H1 (cell line): ENCODE measurements around the gene RPLP2. TPM values are rescaled to one million over a fixed set of nuclear protein-coding genes. Genes with fewer than 3 reads are reported as not detected.

ENCODE experiments used
- CTCF ChIA-PET: fragments of 300-600 bp; sonication (Branson Sonifier 250); formaldehyde crosslinking; loops from one replicate; lab custom pipeline; 2021; ENCODE audit not compliant: partially characterized antibody; lab: Charles Lee
- POLR2A ChIA-PET: fragments of 300-600 bp; sonication (Branson Sonifier 250); formaldehyde crosslinking; loops from one replicate; lab custom pipeline; 2021; ENCODE audit warnings: inconsistent platforms; ENCODE audit not compliant: partially characterized antibody; lab: Charles Lee
- DNase-seq, 2 experiments: peaks; one replicate each; pipeline versions ENCODE4 v3.0.0 to v3.0.0-alpha.2; 2010 to 2022; ENCODE audit warnings: low spot score in 2 of 2, low read depth in 1 of 2, mixed read lengths in 1 of 2
- FAIRE-seq: peaks from 2 replicates; lab custom pipeline; 2011; peaks lifted over from hg19 to GRCh38; lab: Jason Lieb, UNC
- H2AFZ ChIP-seq: 2 replicates; pipeline ENCODE4 v1.8.1; 2012; ENCODE audit warnings: low read length, inconsistent platforms
- H2AK5ac ChIP-seq: 2 replicates; pipeline ENCODE4 v1.6.1; 2013; ENCODE audit warnings: low read depth, low read length
- H2BK120ac ChIP-seq: replicated peaks from 2 replicates; pipeline ENCODE3; 2013; ENCODE audit warnings: low read depth, low read length, inconsistent platforms
- H2BK12ac ChIP-seq: 2 replicates; pipeline ENCODE4 v1.6.1; 2013; ENCODE audit warnings: low read depth, low read length
- H2BK15ac ChIP-seq: 2 replicates; pipeline ENCODE4 v1.6.1; 2013; ENCODE audit warnings: low read length
- H2BK20ac ChIP-seq: 2 replicates; pipeline ENCODE4 v1.6.1; 2013; ENCODE audit warnings: low read length
- H2BK5ac ChIP-seq: 2 replicates; pipeline ENCODE4 v1.6.1; 2013; ENCODE audit warnings: low read depth, low read length
- H3K14ac ChIP-seq: 2 replicates; pipeline ENCODE4 v1.6.1; 2013; ENCODE audit warnings: inconsistent platforms; ENCODE audit not compliant: insufficient read length
- H3K18ac ChIP-seq: 2 replicates; pipeline ENCODE4 v1.6.1; 2013; ENCODE audit warnings: low read length; ENCODE audit errors: extremely low read depth
- H3K23ac ChIP-seq: 2 replicates; pipeline ENCODE4 v1.6.1; 2013; ENCODE audit warnings: inconsistent platforms; ENCODE audit not compliant: insufficient read length
- H3K23me2 ChIP-seq: 2 replicates; pipeline ENCODE4 v1.6.1; 2013; ENCODE audit warnings: low read depth, low read length
- H3K27ac ChIP-seq: 2 replicates; pipeline ENCODE4 v1.6.1; 2011; ENCODE audit warnings: low read depth, low read length, inconsistent platforms
- H3K27me3 ChIP-seq, 4 experiments: replicated peaks in 1 of 4; 1 replicate in 1 of 4; 2 replicates in 3 of 4; pipeline versions ENCODE4 v1.6.1 to v1.8.1; 2011 to 2013; ENCODE audit warnings: low read length in 3 of 4, mild to moderate bottlenecking in 3 of 4, inconsistent platforms in 2 of 4, mixed read lengths in 2 of 4, moderate library complexity in 1 of 4; ENCODE audit not compliant: control insufficient read depth in 3 of 4, insufficient read depth in 3 of 4; ENCODE audit errors: extremely low read depth in 1 of 4
- H3K36me3 ChIP-seq, 4 experiments: 2 replicates each; pipeline versions ENCODE4 v1.6.1 to v1.8.1; 2011 to 2013; ENCODE audit warnings: mild to moderate bottlenecking in 4 of 4, low read length in 3 of 4, moderate library complexity in 2 of 4, control low read depth in 1 of 4, inconsistent platforms in 1 of 4; ENCODE audit not compliant: insufficient read depth in 4 of 4, control insufficient read depth in 2 of 4
- H3K4ac ChIP-seq: replicated peaks from 2 replicates; pipeline ENCODE3; 2013; ENCODE audit warnings: low read length, low read depth, mixed read lengths, inconsistent platforms; ENCODE audit not compliant: insufficient read length
- H3K4me1 ChIP-seq, 4 experiments: replicated peaks in 1 of 4; 1 replicate in 1 of 4; 2 replicates in 3 of 4; pipeline versions ENCODE4 v1.6.1 to v1.8.1; 2011 to 2013; ENCODE audit warnings: low read length in 3 of 4, inconsistent platforms in 2 of 4, mixed read lengths in 1 of 4; ENCODE audit not compliant: insufficient read depth in 4 of 4, control insufficient read depth in 3 of 4
- H3K4me2 ChIP-seq, 2 experiments: 2 replicates each; pipeline versions ENCODE4 v1.6.1 to v1.8.1; 2011 to 2013; ENCODE audit warnings: low read depth in 2 of 2, low read length in 2 of 2, control low read depth in 1 of 2, inconsistent platforms in 1 of 2, mild to moderate bottlenecking in 1 of 2; ENCODE audit not compliant: insufficient read depth in 1 of 2
- H3K4me3 ChIP-seq, 4 experiments: fragments of 200-600, 300-600 bp in 1 of 4; sonication (generic), shearing (Covaris generic), sonication (Bioruptor Twin) in 1 of 4; 2 replicates each; pipeline versions ENCODE4 v1.5.1 to v1.8.1; 2011 to 2016; ENCODE audit warnings: low read length in 4 of 4, low read depth in 3 of 4, control low read depth in 2 of 4, inconsistent platforms in 2 of 4, mild to moderate bottlenecking in 2 of 4, mixed read lengths in 1 of 4, moderate library complexity in 1 of 4; ENCODE audit not compliant: insufficient read depth in 2 of 4; ENCODE audit errors: extremely low read depth in 1 of 4
- H3K56ac ChIP-seq: replicated peaks from 2 replicates; pipeline ENCODE3; 2013; ENCODE audit warnings: low read depth, mild to moderate bottlenecking, mixed read lengths, low read length, inconsistent platforms; ENCODE audit not compliant: insufficient read length
- H3K79me1 ChIP-seq: 2 replicates; pipeline ENCODE4 v1.6.1; 2013; ENCODE audit warnings: low read depth, low read length, control low read depth
- H3K79me2 ChIP-seq, 2 experiments: 2 replicates each; pipeline versions ENCODE4 v1.6.1 to v1.8.1; 2012 to 2013; ENCODE audit warnings: low read length in 2 of 2, mild to moderate bottlenecking in 2 of 2, inconsistent platforms in 1 of 2; ENCODE audit not compliant: insufficient read depth in 2 of 2, control insufficient read depth in 1 of 2
- H3K9ac ChIP-seq, 4 experiments: replicated peaks in 1 of 4; 1 replicate in 1 of 4; 2 replicates in 3 of 4; pipeline versions ENCODE4 v1.6.1 to v1.8.1; 2011 to 2013; ENCODE audit warnings: low read depth in 3 of 4, low read length in 3 of 4, control low read depth in 2 of 4, mild to moderate bottlenecking in 2 of 4, moderate library complexity in 2 of 4, inconsistent platforms in 1 of 4; ENCODE audit errors: extremely low read depth in 1 of 4
- H3K9me3 ChIP-seq, 2 experiments: 2 replicates each; pipeline versions ENCODE4 v1.6.1 to v1.8.1; 2012 to 2013; ENCODE audit warnings: mild to moderate bottlenecking in 2 of 2, moderate library complexity in 2 of 2, control low read depth in 1 of 2, inconsistent platforms in 1 of 2, low read depth in 1 of 2, low read length in 1 of 2, mixed read lengths in 1 of 2; ENCODE audit not compliant: insufficient read depth in 2 of 2
- H4K20me1 ChIP-seq, 2 experiments: replicated peaks in 1 of 2; 2 replicates each; pipeline versions ENCODE3 to v1.8.1; 2011 to 2013; ENCODE audit warnings: inconsistent platforms in 2 of 2, low read length in 2 of 2, mild to moderate bottlenecking in 1 of 2; ENCODE audit not compliant: insufficient read depth in 2 of 2, control insufficient read depth in 1 of 2
- H4K5ac ChIP-seq: 2 replicates; pipeline ENCODE4 v1.6.1; 2013; ENCODE audit warnings: low read length, low read depth, mixed read lengths, inconsistent platforms; ENCODE audit not compliant: insufficient read length
- H4K8ac ChIP-seq: 2 replicates; pipeline ENCODE4 v1.8.0; 2013; ENCODE audit warnings: mild to moderate bottlenecking, moderate library complexity, low read length, inconsistent platforms; ENCODE audit not compliant: insufficient read depth; ENCODE audit errors: extremely low read depth
- H4K91ac ChIP-seq: replicated peaks from 2 replicates; pipeline ENCODE3; 2013; ENCODE audit warnings: low read length, mixed read lengths, inconsistent platforms; ENCODE audit not compliant: insufficient read length
- EP300 ChIP-seq, 2 experiments: IDR thresholded peaks; 1 replicate in 1 of 2; 2 replicates in 1 of 2; pipeline ENCODE4 v1.6.1; 2011 to 2012; ENCODE audit warnings: low read depth in 2 of 2, low read length in 2 of 2, mild to moderate bottlenecking in 2 of 2, borderline replicate concordance in 1 of 2, inconsistent platforms in 1 of 2, moderate library complexity in 1 of 2
- FOSL1 ChIP-seq: IDR thresholded peaks from 2 replicates; pipeline ENCODE4 v1.6.1; 2011; ENCODE audit warnings: mild to moderate bottlenecking, low read depth, low read length, moderate library complexity; ENCODE audit not compliant: insufficient read depth
- KDM5A ChIP-seq: fragments of 200-600 bp; IDR thresholded peaks from 2 replicates; pipeline ENCODE4 v1.7.1; 2012; ENCODE audit warnings: mild to moderate bottlenecking, low read length, inconsistent platforms, mixed read lengths
- whole genome bisulfite sequencing, 2 experiments: shearing (Covaris generic) in 1 of 2; methylation state at CpG; one replicate each; pipeline versions ENCODE4 v1.1.6 to v1.1.7; 2013 to 2015; ENCODE audit warnings: low lambda C conversion rate in 2 of 2, mixed read lengths in 2 of 2, inconsistent platforms in 1 of 2, low coverage in 1 of 2, missing lambda C conversion rate in 1 of 2; ENCODE audit not compliant: insufficient replicate concordance in 2 of 2, insufficient coverage in 1 of 2, insufficient read length in 1 of 2; ENCODE audit errors: extremely low coverage in 1 of 2, missing lambda C conversion rate in 1 of 2; 5-methylcytosine and 5-hydroxymethylcytosine counted together
- polyA plus RNA-seq, 7 experiments: library from polyadenylated mRNA; depleted of rRNA in 3 of 7; stranded (reverse) in 5 of 7; unstranded in 2 of 7; fragments of >200 nt in 5 of 7; fragments of 200-250 nt in 2 of 7; gene quantifications; 1 replicate in 5 of 7; 2 replicates in 1 of 7; 4 replicates in 1 of 7; pipeline versions ENCODE4 v1.2.1 to v1.2.3, GENCODE V29; 2011 to 2013; ENCODE audit warnings: missing spikeins in 2 of 7, mixed read lengths in 2 of 7
- total RNA-seq: library from RNA; stranded (reverse); fragmentation: NEBNext Ultra II Directional; extraction: Animal tissue kit (Norgen Biotek cat#: 25700); gene quantifications from 2 replicates; pipeline ENCODE4 v1.2.1, GENCODE V29; 2021

The RPLP2 gene
- total and polyA plus RNA-seq, 2 of the 8 experiments (the other 6 are each of a cell fraction or from before 2014, with no cell fraction given) = 1,789 to 2,106 TPM

DNA sequence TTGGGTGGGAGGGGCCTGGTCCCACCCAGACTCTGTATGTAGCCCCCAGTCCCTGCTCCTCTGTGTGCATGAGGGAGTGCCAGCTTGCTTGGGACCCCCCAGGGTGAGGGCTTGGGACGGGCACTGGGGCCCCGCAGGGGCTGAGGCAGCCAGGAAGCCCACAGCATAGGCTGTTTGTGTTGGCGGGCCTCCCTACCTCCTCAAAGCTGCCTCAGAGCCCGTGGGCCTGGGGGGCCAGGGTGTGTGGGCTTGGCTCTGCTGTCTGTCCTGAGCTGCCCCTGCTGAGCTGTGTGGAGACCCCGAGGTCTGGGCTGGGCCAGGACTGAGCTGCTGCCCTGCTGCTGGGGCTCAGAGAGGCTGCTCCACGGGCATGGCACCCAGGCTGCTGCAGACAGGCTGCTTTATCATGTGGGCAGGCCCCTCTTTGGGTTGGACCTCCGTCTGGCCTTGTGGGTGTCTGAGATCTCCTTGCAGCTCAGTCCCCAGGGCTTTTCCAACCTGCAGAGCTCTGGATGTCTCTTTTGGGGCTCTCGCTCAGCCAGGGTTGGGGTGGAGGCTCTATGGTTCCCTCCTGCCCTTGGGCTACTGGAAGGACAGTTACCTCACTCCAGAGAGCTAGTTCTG lies 36.2 kb downstream of the RPLP2 start:
- H3K4me3 ChIP-seq = no peak overlapping the region; a peak in 1 of 8 replicates
- POLR2A ChIA-PET = interaction anchor here (0.6 to 40.4 kb wide), 7 partner anchors 11 to 174 kb away, joined by 3 to 1917 read pairs (median 3); partner anchors contain the start of genes CD151, CEND1, CHID1 and CRACR2B
- no peak overlapping the region for H2BK20ac ChIP-seq
- peaks cover 0 to 2% (median 0%) of the 10 kb centered on the region in 4 experiments; a peak in 4 of 7 replicates for H3K27me3 ChIP-seq
- peaks cover 4 to 20% of the 10 kb centered on the region in 2 experiments for H4K20me1 ChIP-seq
- H3K14ac ChIP-seq = no peak overlapping the region
- no peak overlapping the region for H3K9ac ChIP-seq
- H2BK12ac ChIP-seq = no peak overlapping the region
- H3K4me1 ChIP-seq = peaks cover 0 to 43% (median 29%) of the 10 kb centered on the region in 4 experiments; a peak in 6 of 7 replicates
- no peak overlapping the region for H3K56ac ChIP-seq
- TF ChIP-seq KDM5A = no peak
- no peak for TF ChIP-seq FOSL1
- no peak for TF ChIP-seq EP300 (IDR thresholded peaks at IDR 0.05; ENCODE audit: borderline replicate concordance in 1 of 2, low read depth in 2 of 2, low read length in 2 of 2)
- CTCF ChIA-PET = interaction anchor here (0.7 to 6.7 kb wide), 12 partner anchors 8 to 205 kb away, joined by 3 to 74 read pairs (median 4); no protein-coding TSS in a partner anchor
- H3K23ac ChIP-seq = no peak overlapping the region
- WGBS, 2 experiments = 91% methylated on average over 6 of the region's 8 CpGs; no CpG with 5 or more reads in 1 of the 2 experiments
- H2BK5ac ChIP-seq = peak overlapping the region; percentile 44; the same call in 1 of the 2 replicates
- H3K27ac ChIP-seq = no peak overlapping the region
- no peaks in the 10 kb centered on the region for H3K9me3 ChIP-seq
- H3K79me2 ChIP-seq = peaks cover 0 to 23% of the 10 kb centered on the region in 2 experiments; a peak in 2 of 4 replicates
- H3K18ac ChIP-seq = no peak overlapping the region; the same call in 1 of the 2 replicates
- DNase-seq (no peak), FAIRE-seq (no peak)
- no peak overlapping the region for H2AFZ ChIP-seq
- H3K4me2 ChIP-seq = peak overlapping the region in 1 of 2 experiments; percentile 87; a peak in 1 of 4 replicates
- H4K5ac ChIP-seq = no peak overlapping the region
- H2BK120ac ChIP-seq = no peak overlapping the region
- H4K91ac ChIP-seq = peak overlapping the region; percentile 83
- no peak overlapping the region for H2AK5ac ChIP-seq
- H2BK15ac ChIP-seq = peak overlapping the region; percentile 18; the same call in 1 of the 2 replicates
- no peak overlapping the region for H3K4ac ChIP-seq
- no peaks in the 10 kb centered on the region for H3K36me3 ChIP-seq
- H4K8ac ChIP-seq = peak overlapping the region; percentile 28; the same call in 1 of the 2 replicates
- H3K79me1 ChIP-seq = peaks cover 2% of the 10 kb centered on the region; the same call in 1 of the 2 replicates
- peaks cover 32% of the 10 kb centered on the region; the same call in 1 of the 2 replicates for H3K23me2 ChIP-seq
